OCI-LY1 (cell line): Measurements from ENCODE around the gene ZFPM1.

ENCODE experiments used
- CTCF ChIP-seq: fragments of 200-600 bp; sonication (generic), shearing (Covaris generic); IDR thresholded peaks from 2 replicates; pipeline ENCODE4 v1.5.1; 2017; ENCODE audit warnings: mild to moderate bottlenecking, antibody characterized with exemption, low read length, moderate library complexity, mixed read lengths
- EZH2 ChIP-seq: fragments of 200-600 bp; sonication (generic), shearing (Covaris generic); IDR thresholded peaks from 2 replicates; pipeline ENCODE4 v1.8.0; 2017; ENCODE audit warnings: borderline replicate concordance, mixed run types, mild to moderate bottlenecking, antibody characterized with exemption, low read length, moderate library complexity, mixed read lengths

GRCh38 chr16:88539652-88540345 lies 86.7 kb downstream of the ZFPM1 start:
- no peak for TF ChIP-seq CTCF
- no peak for TF ChIP-seq EZH2
